Measurements from ENCODE around the gene EVI5.

EVI5 gene

DNA sequence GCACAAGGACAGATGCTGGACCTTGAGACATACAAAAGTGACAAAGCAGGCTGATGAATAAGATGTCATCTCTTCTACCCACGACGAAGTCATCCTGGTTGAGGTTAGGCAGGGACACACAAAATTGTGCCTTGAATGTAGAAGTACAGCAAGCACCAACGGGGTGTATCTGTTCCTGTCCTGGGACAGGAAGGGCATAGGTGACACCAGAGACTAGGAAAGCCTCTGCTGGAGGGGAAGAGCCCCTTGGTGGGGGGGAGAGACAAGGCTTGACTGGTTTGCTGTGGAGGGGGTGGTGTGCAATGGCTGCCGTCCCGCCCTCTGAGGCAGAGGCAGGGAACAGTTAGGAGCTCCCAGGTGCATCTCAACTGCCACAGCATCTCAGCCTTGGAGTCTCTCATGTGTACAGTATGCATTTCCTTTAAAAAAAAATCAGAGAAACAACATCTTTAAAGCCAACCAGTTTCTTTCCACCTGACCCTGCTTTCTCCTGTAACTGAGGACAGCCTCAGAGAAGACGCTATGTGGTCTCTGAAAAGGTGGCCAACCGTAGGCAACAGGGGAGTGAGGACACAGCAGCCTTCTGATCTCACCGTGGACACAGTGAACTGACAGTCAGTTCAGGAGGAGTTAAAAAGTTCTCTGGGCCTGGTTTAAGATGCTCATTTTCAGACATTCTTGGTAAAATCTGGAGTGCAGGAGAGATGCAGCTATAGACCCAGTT is 280.5 kb downstream of the EVI5 start:
- DNase-seq (ENCODE audit: extremely low spot score), result no peak
- POLR2A ChIA-PET, result interaction anchor here (1.5 kb wide), 1 partner anchor 19 kb away, joined by 3 read pairs; no protein-coding TSS in a partner anchor
- CTCF ChIA-PET, result no interaction called here
- TF ChIP-seq CTBP1 (IDR thresholded peaks at IDR 0.05; ENCODE audit: borderline replicate concordance) (no peak), LEF1 (IDR thresholded peaks at IDR 0.05; ENCODE audit: borderline replicate concordance) (no peak), SP1 (IDR thresholded peaks at IDR 0.05) (no peak), FOXK2 (IDR thresholded peaks at IDR 0.05) (no peak), FOXA1 (IDR thresholded peaks at IDR 0.05) (no peak), NFRKB (IDR thresholded peaks at IDR 0.05) (no peak), ARNT (IDR thresholded peaks at IDR 0.05) (no peak)

DNA sequence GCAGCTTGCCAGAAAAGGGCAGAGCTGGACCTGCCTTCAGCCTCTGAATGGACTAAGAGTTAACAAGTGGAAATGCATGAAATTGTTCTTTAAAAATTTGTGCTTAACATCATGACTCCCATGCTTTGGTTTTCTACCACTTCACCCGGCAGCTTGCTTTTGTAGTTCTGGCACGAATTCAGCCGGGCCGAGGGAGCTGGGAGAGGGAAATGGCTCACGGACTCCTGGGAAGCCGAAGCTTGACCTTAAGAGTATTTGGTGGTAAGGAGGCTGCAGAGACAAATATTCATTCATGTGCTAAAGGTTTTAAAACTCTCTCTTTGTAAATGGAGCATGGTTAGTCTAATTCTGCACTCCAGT is 281.0 kb downstream of the EVI5 start:
- ChIA-PET POLR2A (interaction anchor here (1.2 to 1.5 kb wide), 2 partner anchors 17 to 18 kb away, joined by 3 read pairs; partner anchors contain the start of gene GFI1), CTCF (no interaction called here)
- DNase-seq (ENCODE audit: extremely low spot score), result no peak
- TF ChIP-seq FOXK2 (IDR thresholded peaks at IDR 0.05) (no peak), ARNT (IDR thresholded peaks at IDR 0.05) (no peak)
- TF ChIP-seq, protein P1, sequence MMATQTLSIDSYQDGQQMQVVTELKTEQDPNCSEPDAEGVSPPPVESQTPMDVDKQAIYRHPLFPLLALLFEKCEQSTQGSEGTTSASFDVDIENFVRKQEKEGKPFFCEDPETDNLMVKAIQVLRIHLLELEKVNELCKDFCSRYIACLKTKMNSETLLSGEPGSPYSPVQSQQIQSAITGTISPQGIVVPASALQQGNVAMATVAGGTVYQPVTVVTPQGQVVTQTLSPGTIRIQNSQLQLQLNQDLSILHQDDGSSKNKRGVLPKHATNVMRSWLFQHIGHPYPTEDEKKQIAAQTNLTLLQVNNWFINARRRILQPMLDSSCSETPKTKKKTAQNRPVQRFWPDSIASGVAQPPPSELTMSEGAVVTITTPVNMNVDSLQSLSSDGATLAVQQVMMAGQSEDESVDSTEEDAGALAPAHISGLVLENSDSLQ (IDR thresholded peaks at IDR 0.05), result no peak

DNA sequence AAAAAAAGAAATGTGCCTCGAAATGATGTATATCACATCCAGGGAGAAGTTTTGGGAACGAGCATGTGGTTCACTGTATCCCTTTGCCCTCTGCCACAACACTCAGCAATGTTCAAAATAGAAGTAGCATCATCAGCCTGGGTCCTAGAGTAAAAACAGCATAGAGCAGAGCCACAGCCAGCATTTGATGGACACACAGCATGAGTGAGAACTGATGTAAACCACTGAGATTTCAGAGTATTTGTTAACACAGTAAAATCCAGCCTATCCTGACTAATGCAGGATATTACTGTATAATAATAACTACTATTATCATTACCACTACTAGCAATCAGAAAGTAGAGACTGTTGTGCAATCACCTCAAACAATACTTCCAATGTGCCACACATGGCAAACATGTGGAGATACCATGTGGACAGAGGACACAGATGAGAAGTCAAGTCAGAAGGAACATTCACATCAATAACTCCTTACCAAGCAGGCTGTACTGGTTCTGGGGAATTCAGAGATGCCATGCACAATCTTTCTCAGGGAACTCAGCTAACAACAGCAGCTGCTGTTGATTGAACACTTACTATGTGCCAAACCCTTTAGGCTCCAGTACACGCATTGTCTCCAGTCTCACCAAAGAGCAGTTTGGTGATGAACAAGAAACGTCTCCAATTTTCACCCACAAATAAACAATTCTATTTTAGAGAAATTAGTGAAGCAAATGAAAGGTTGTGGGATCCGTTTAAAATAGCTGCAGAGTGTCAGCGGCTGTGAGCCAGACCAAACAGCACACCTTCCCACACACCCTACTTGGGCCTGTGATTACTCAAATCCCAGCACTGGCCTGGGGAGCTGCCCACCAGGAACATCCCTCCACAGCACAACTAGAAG is 281.6 kb downstream of the EVI5 start:
- CTCF ChIA-PET, result no interaction called here
- POLR2A ChIA-PET, result interaction anchor here (1.2 to 1.5 kb wide), 2 partner anchors 16 to 18 kb away, joined by 3 read pairs; partner anchors contain the start of gene GFI1
- DNase-seq (ENCODE audit: extremely low spot score), result no peak
- no peak for TF ChIP-seq SUZ12 (IDR thresholded peaks at IDR 0.05)
- TF ChIP-seq FOXM1 (IDR thresholded peaks at IDR 0.05; ENCODE audit: borderline replicate concordance), result no peak
- TF ChIP-seq CTBP1 (IDR thresholded peaks at IDR 0.05; ENCODE audit: borderline replicate concordance), result no peak
- no peak for TF ChIP-seq FOXK2 (IDR thresholded peaks at IDR 0.05)
- no peak for TF ChIP-seq ELF4 (IDR thresholded peaks at IDR 0.05)
- no peak for TF ChIP-seq L3MBTL2 (conservative IDR thresholded peaks at IDR 0.05)
- TF ChIP-seq, protein P1 (IDR thresholded peaks at IDR 0.05), result no peak
- TF ChIP-seq NFRKB (IDR thresholded peaks at IDR 0.05), result no peak
- no peak for TF ChIP-seq LEF1 (IDR thresholded peaks at IDR 0.05; ENCODE audit: borderline replicate concordance)
- no peak for TF ChIP-seq HDGF (IDR thresholded peaks at IDR 0.05; ENCODE audit: borderline replicate concordance)
- no peak for TF ChIP-seq TARDBP (IDR thresholded peaks at IDR 0.05)
- TF ChIP-seq ZNF384 (IDR thresholded peaks at IDR 0.05), result no peak
- no peak for TF ChIP-seq ARNT (IDR thresholded peaks at IDR 0.05)
- TF ChIP-seq BHLHE40 (IDR thresholded peaks at IDR 0.05; ENCODE audit: borderline replicate concordance), result no peak
- TF ChIP-seq FOXA1 (IDR thresholded peaks at IDR 0.05), result no peak
- TF ChIP-seq SP1 (IDR thresholded peaks at IDR 0.05), result no peak

DNA sequence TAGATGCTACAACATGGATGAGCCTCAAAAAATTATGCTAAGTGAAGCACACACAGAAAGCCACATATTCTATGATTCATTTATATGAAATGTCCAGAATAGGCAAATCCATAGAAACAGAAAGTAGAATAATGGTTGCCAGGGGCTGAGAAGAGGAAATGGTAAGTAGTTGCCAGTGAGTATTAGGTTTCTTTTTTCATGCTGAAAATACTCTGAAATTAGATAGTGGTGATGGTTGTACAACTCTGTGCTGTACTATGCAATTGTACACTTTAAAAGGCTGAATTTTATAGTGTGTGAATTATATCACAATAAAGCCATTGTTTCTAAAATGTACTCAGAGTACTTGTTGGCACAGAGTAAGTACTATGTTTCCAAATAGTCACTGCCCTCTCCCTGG is 282.7 kb downstream of the EVI5 start:
- CTCF ChIA-PET, result no interaction called here
- no peak for DNase-seq (ENCODE audit: extremely low spot score)
- POLR2A ChIA-PET, result no interaction called here
- TF ChIP-seq TARDBP (IDR thresholded peaks at IDR 0.05) (no peak), ELF4 (IDR thresholded peaks at IDR 0.05) (no peak), FOXM1 (IDR thresholded peaks at IDR 0.05; ENCODE audit: borderline replicate concordance) (no peak), FOXK2 (IDR thresholded peaks at IDR 0.05) (no peak), SUZ12 (IDR thresholded peaks at IDR 0.05) (no peak), CTBP1 (IDR thresholded peaks at IDR 0.05; ENCODE audit: borderline replicate concordance) (no peak), ARNT (IDR thresholded peaks at IDR 0.05) (no peak), HDGF (IDR thresholded peaks at IDR 0.05; ENCODE audit: borderline replicate concordance) (no peak), L3MBTL2 (conservative IDR thresholded peaks at IDR 0.05) (no peak), FOXA1 (IDR thresholded peaks at IDR 0.05) (no peak), SP1 (IDR thresholded peaks at IDR 0.05) (no peak), NFRKB (IDR thresholded peaks at IDR 0.05) (no peak), LEF1 (IDR thresholded peaks at IDR 0.05; ENCODE audit: borderline replicate concordance) (no peak), ZNF384 (IDR thresholded peaks at IDR 0.05) (no peak)
- TF ChIP-seq, protein P1 (IDR thresholded peaks at IDR 0.05), result no peak

DNA sequence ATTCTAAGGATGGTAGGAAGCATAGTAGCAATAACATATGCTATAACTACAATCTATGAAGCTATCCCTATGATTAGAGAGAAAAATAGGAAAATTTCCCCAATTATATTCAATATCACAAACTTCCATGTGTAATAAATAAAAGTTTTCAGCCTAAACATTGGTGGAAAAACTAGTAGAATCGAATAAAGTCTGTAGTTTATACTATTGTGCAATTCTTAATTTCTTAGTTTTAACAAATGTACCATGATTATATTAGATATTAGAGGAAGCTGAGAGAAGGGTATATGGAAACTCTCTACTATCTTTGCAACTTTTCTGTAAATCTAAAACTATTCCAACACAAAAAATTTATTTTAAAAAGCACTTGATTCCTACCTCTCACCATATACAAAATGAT is 284.4 kb downstream of the EVI5 start:
- POLR2A ChIA-PET, result no interaction called here
- DNase-seq (ENCODE audit: extremely low spot score), result no peak
- CTCF ChIA-PET, result no interaction called here
- TF ChIP-seq BHLHE40 (IDR thresholded peaks at IDR 0.05; ENCODE audit: borderline replicate concordance), result no peak
- no peak for TF ChIP-seq FOXM1 (IDR thresholded peaks at IDR 0.05; ENCODE audit: borderline replicate concordance)
- TF ChIP-seq, protein P1 (IDR thresholded peaks at IDR 0.05), result no peak
- no peak for TF ChIP-seq ARNT (IDR thresholded peaks at IDR 0.05)
- TF ChIP-seq L3MBTL2 (conservative IDR thresholded peaks at IDR 0.05), result no peak
- no peak for TF ChIP-seq FOXA1 (IDR thresholded peaks at IDR 0.05)
- TF ChIP-seq SP1 (IDR thresholded peaks at IDR 0.05), result no peak
- no peak for TF ChIP-seq SUZ12 (IDR thresholded peaks at IDR 0.05)
- TF ChIP-seq HDGF (IDR thresholded peaks at IDR 0.05; ENCODE audit: borderline replicate concordance), result no peak
- no peak for TF ChIP-seq LEF1 (IDR thresholded peaks at IDR 0.05; ENCODE audit: borderline replicate concordance)

Measured in HEK293T (cell line).